ENCODE data around the gene PRUNE2.

GRCh38 chr9:76608575-76609273 is 297.2 kb downstream of the PRUNE2 start:
- no peak for TF ChIP-seq CTCF (conservative IDR thresholded peaks at IDR 0.05; ENCODE audit: low read length)
- no peak for TF ChIP-seq EZH2phosphoT487 (IDR thresholded peaks at IDR 0.05; ENCODE audit: borderline replicate concordance, low read depth, low read length)

Data from OCI-LY7 (cell line).